SW 1271 (cell line): Measurements from ENCODE around the gene PCBP3.
"Not testable (repeated sequence)": the region's sequence is repeated elsewhere in the genome, so short reads cannot be mapped to it uniquely, and the experiment has no call there.

ENCODE experiments used
- DNase-seq, 2 experiments: peaks; one replicate each; lab custom pipeline; 2025; lab: John Stamatoyannopoulos, UW

Gene PCBP3

DNA sequence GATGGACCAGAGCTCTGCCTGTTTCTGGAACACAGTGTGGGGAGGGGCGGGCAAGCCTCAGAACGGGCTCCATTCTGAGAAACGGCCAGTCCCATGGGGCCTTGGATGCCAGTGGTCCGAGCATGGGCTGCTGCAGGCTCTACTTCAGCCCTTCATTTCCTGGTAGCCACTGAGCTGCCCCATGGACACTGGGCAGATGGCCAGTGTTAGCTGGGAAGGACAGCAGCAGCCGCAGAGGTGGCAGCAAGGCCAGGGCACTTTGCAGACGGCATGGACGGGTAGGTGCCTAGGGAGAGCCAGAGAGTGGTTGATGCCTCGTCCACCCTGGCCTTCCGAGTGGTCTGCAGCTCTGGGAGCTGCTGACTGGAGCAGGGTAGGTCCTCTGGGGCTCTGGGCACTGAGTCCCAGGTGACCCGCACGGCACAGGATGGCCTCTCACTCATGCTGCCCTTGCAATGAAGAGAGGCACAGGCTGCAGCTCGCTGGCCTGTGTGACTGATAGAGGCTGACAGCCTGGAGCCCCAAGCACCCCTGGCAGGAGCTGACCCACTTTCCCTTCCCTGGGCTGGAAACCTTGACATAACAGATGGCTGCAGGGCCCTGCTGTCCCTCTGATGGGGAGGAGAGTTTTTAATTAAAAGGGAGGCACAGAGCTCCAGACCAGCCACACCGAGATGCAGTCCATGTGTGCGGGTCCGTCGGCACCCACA is 250.4 kb downstream of the PCBP3 start:
- no peak for DNase-seq

DNA sequence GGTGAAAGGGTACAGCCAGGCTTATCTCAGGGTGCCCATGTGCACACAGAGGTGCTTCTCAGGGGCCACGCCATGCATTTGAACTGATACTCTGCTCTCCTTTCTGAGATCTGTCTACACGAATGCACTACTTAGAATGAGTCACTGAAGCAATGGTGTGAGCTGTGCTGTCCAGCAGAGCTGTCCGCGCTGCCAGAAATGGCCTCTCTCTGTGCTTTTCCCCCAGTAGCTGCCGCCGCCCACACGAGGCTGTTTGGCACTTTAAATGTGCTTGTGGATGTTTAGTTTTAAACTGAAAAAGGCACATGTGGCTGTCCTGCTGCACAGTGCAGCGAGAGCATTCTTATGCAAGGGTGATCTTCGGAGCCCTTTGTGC is 250.9 kb downstream of the PCBP3 start:
- no peak for DNase-seq

DNA sequence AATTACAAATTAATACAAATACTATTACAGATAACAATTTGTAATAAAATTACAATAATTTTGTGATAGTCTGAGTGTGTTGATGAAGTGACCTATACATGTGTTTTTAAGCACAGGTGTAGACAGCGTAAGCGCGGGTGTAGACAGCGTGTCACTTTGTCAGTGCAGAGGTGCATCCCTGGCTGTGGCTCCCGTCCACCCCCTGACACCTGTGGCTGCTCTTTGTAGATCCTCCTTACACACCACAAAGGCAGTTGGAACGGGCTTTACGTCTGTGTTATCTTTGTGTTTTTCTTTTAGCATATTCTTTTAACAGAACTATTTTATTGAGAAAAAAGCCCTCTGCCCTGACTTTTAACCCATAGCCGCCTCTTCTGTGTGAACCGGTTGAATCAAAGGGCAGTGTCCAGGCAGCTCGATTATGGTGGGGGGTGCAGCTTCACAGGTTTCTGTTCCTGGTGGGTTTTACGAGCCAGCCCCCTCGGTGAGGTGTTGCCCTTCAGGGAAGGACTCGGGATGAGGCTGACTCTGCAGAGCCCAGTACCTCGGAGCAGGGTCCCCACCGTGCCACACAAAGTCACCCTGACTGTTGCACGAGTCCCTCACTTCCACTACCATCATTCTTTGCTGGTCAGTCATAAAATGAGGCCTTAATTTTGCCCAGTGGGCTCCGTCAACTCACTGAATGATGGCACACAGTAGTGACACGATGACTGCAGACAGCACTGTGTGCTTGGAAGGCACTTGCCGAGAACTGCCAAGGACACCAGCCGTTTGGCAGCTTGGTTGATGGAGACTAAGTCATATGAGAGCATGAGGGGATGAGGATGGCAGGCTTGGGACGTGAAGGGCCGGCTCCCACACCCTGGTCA is 251.6 kb downstream of the PCBP3 start:
- DNase-seq = no peak

DNA sequence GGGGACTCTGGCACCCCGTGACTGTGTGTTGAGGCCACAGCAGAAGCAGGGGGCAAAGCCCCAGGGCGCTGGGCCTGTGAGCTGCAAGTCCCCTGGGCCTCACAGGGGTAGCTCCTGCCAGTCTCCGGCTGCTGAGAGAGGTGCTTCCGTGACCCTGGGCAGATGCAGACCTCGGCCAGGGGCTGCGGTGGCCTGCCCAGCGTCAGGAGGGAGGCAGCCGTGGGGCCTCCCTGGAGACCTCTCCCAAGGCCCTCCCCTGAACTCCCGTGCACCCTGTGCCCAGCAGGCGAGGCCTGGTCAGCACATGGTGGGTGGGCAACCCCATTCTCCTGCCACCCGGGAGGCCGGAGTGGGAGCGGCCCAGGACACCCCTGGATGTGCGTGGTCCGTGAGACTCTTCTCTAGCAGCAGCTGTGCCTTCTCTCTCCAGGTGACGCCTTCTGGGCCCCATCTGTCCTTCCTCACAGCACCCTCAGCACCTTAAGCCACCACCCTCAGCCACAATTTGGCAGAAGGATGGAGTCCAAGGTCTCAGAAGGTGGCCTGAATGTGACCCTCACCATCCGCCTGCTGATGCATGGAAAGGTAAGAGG is 252.3 kb downstream of the PCBP3 start:
- no peak for DNase-seq

DNA sequence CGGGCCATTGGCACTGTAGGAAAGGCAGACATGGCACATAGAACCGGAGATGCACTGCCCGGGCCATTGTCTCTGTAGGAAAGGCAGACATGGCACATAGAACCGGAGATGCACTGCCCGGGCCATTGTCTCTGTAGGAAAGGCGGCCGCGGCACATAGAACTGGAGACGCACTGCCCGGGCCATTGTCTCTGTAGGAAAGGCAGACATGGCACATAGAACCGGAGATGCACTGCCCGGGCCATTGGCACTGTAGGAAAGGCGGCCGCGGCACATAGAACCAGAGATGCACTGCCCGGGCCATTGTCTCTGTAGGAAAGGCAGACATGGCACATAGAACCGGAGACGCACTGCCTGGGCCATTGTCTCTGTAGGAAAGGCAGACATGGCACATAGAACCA is 252.9 kb downstream of the PCBP3 start:
- DNase-seq = not testable (repeated sequence)

DNA sequence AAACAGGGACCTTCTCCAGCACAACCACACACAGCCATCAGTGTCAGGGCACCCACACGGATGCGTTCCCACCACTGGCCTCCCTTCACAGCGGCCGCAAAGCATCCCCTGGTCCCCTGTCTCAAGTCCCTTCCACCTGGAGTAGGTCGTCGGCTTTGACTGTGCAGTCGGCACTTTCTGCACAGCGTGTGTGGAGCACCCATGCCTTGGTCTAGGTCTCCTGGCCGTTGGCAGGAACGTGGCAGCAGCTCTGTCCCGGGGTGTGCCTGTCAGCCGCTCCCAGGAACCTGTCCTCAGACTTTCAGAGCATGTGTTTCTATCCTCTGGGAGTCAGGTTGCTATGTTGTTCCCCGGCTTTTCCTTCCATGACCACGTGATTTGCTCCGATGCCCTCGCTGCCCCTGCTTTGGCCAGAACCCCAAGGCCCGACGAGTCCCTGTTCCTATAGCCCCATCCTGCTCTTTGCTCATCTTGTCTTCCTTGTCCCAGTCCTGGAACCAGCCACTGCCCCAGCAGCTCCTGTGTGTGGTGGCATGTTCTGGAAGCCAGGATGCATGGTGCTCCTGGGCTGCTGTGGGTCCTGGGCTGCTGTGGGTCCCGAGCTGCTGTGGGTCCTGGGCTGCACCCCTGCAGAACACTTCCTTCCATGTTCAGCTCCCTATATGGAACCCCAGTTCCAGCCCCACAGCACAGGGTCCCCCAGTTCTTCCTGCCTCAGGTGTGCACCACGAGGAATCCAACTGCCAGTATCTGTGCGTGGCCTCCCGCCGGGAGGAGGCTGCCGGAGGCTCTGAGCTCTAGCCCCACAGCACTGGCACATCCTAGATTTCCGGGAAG is 253.9 kb downstream of the PCBP3 start:
- DNase-seq = no peak

DNA sequence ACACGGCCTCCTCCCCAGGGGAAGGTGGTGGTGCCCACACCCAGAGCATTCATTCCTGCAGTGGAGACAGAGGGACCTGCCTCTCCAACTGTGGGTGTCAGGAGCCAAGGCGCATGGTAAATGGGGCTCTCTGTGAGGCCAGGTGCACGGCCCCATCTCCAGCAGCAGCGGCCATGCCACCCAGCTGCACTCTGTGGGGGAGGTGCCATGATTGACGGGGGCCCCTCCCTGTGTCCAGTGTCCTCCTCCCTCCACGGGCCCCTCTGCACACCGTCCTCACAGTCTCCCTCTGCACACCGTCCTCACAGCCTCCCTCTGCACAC is 254.5 kb downstream of the PCBP3 start:
- no peak for DNase-seq

DNA sequence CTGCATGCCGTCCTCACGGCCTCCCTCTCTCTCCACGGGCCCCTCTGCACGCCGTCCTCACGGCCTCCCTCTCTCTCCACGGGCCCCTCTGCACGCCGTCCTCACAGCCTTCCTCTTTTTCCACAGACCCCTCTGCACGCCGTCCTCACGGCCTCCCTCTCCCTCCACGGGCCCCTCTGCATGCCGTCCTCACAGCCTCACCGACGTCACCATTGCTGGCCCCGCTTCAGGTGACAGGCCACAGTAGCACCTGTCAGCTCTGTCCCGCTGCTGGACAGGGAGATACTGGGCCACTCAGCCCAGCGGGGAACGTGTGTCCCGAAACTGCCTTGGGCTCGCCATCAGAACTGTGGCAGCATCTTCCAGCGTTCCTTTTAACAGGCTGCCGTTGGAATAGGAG is 255.3 kb downstream of the PCBP3 start:
- DNase-seq = no peak

DNA sequence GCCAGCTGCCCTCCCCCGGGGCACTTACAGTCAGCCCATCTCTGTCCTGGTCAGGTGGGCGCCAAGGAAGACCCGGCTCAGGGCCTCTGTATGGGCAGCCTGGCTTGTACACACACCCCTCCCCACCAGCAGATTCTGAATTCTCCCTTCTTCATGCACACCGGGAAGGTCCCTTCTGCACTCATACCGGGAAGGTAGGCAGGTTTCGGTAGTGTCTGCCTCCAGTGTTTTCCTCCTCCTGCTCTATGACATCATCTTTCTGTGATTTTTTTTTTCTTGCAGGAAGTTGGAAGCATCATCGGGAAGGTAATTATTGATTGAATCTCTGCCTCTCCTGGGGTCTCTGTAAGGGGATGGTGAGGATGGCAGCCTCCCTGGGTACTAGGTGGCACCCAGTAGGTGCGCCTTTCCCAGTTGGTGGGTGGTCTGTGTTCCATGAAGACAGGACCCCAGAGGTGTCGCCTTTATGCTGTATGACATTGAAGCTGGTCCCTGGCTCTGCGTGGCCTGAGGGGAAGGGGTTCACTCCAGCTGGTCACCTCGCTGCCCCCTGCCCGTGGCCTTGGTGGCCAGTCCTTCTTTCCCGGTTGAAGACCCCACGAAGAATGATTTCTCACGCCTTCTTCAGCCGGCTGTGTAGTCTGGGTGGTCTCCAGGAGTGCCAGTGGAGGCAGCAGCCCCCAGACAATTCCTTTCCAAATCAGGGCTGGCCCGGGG is 255.9 kb downstream of the PCBP3 start:
- DNase-seq = no peak

DNA sequence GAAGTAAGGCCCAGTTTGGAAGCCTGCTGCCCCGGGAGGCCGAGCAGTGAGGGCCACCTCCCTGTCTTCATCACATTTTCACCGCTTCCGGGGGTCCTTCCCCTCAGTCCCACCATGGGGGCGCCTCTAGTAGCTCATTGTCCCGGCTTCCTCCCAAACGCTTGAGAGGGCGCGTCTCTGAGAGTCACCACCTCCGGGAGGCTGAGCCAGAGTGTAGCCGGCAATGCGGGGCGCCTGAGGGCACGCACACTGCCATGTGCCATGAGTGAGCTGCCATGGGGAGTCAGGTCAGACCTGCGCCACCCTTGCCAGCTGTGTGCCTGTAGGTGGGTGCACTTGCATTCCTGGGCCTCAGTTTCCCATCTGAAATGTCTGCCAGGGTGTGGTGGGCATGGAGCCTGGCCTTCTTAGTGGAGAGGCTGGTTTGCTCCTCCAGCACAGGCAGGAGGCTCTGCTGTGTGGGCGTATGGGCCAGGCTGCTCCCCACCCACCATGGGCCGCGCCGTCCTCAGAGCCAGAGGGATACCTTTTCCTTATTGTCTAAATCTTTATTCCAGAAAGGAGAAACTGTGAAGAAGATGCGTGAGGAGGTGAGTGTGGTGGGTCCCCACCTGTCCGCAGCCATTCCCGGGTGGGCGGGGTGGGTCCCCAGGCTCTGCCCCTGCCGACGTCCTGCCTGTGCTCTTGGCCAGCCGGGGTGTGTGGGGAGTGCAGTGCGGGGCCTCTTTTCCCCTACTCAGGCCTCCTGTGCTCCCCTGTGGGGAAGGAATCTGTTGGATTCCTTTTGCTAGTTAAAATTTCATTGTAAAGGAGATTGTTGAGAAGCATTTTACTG is 256.7 kb downstream of the PCBP3 start:
- DNase-seq = no peak

DNA sequence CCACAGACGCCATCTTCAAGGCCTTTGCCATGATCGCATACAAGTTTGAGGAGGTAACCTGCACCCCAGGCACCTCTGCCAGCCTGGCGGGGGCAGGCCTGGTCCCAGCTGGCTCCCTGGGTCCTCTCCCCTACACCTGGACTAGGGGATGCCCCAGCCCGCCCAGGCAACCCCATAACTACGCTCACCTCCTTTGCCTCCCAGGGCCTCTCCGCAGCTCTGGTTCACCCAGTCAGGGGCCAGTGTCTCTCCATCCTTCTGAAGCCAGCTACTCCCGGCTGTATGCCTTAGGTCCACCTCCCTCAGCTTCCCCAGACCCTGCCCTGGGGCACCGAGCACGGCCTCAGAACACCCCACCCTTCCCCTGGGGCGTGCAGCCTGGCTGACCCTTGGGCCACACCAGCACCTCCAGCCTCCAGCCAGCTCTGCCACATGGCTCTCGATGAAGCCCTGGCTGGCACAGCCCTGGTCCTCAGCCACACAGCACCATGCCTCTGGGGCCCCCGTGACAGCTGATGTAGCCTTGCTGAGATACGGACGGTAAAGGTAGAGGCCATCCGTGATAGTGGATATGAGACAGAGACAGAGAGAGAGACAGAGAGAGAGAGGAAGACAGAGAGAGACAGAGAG is 257.7 kb downstream of the PCBP3 start:
- DNase-seq = no peak

DNA sequence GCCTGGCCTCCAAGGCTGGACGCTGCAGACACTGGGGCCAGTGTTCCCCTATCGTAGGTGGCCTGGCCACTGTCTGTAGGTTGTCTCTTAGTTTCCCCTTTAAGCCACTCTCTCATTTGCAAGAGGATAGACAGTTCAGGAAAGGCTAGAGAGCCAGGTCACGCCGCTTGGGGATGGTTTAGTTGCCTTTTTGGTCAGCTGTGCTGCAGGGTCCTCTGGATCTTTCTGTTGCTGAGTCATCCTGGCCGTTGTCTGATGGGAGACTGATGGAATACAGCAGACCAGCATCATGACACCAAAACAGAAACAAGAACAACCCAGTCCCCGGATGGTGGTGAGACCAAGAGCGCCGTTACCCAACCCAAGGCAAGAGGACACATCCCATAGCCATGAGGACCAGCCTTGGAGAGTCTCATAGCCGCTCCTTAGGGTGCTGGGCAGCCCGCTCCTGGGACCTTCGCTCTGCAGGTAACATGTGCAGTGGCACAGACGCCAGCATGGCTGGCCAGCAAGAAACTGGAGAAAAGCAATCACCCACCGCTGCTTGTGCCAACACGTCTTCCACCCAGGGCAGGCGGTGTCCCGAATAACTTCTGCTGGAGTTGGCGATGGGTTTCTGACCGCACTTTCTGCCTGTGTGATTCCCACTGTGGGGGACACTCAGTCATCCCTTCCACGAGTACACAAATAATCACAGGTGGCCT is 258.9 kb downstream of the PCBP3 start:
- no peak for DNase-seq

DNA sequence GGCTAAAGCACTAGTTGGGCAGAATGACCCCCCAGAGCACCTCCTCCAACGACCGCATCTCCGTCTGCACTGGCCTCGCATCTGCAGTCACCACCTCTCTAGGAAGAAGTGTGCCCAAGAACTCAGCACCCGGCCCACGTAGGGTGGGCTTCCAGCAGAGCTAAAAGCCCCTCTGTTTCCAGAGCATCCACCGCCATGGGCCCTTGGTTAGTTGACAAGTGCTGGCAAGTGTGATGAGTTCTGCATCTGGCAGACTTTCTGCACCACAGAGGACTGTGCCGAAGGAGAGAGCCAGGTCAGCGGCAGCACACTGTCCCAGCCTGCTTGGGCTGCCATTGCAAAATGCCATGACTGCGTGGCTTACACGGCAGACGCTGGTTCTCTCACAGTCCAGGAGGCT is 261.7 kb downstream of the PCBP3 start:
- no peak for DNase-seq

DNA sequence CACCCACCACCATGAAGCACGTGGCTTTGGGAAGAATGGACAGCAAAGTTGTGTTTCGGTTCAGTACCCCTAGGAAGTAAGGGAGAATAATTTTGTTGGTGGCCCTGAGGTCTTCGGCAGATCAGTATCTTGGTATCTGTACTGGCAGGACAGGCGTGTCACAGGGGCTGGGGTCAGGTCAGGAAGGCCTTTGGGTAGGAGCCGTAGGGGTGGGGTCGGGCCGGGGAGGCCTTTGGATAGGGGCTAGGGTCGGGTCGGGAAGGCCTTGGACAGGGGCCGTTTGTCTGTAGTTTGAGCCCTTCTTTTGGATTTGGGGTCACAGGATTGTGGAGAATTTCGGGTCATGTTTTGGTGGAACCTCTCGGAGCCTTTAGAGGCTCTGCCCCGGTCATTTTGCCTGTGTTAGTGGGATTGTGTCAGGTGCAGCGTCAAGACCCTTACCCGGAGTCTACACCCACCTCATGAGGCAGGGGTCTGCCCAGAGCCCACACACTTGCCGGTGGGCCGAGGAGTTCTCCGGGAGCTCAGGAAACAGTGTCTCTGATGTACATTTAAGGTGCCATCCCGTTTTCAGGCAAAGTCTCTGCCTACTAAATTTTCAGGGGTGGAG is 262.8 kb downstream of the PCBP3 start:
- no peak for DNase-seq

DNA sequence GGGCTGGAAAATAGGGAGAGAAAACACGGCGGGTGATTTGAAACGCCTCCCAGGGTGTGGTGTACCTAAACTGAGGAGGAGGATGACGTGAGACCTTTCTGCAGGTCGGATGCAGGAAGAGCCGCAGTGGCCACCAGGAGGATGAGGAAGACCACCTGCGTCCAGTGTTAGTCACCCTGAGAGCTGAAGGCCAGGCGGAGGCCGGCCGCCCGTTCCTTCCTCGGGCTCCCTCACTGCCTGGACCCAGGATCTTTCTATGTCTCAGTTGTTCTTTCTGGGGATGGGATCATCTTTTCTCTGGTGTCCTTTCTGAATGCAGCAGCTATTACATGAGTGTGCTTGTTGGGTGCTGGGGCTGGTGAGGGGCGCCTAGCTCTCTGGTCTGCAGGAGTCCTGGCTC is 263.3 kb downstream of the PCBP3 start:
- DNase-seq = no peak

DNA sequence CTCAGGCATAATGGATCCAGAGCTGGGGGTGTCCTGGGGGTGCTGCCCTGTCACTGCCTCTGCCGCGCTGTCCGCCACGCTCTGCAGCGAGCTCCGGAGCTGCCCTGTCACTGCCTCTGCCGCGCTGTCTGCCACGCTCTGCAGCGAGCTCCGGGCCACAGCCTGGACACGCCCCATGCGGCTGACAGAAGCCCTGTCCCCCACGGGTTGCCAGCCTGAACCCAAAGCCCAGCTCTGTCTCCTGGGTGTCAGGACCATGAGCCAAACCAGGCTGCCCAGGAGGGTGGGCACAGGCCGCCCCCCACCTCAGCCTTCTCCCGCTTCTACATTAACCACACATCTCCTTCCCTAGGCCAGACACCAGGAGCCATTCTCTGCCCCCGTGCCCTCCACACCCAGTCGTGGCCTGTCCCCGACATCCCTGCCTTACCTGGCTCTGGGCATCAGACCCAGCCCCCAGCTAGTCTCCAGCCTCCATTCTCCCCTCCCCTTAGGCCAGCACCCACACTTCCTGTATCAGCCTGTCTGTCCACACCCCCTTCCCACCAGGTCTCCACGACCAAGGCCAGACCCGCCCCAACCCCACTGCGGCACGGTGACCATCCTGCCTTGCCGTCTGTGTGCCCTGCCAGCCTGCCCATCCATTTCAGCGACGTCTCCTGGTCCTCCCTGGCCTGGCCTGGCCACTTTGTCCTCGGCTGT is 265.2 kb downstream of the PCBP3 start:
- DNase-seq = no peak

DNA sequence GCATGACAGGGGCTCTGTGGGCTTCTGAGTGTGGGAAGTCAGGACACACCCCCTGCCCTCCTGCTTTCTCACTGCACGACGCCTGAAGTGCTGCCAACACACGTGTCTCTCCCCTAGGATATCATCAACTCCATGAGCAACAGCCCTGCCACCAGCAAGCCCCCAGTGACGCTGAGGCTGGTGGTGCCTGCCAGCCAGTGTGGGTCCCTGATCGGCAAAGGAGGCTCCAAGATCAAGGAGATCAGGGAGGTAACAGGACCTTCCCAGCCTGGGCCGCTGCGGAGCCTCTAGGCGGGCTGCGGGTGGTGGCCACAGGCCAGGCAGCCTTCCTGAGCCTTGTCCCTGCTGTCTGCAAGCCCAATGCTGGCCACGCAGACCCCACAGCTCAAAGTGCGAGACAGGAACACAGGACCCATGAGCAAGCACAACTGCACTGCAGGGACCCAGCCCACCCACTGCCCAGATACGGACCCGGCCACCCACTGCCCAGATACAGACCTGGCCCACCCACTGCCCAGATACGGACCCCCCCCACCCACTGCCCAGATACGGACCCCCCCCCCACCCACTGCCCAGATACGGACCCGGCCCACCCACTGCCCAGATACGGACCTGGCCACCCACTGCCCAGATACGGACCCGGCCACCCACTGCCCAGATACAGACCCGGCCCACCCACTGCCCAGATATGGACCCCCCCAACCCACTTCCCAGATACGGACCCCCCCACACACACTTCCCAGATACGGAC is 265.9 kb downstream of the PCBP3 start:
- DNase-seq = no peak

DNA sequence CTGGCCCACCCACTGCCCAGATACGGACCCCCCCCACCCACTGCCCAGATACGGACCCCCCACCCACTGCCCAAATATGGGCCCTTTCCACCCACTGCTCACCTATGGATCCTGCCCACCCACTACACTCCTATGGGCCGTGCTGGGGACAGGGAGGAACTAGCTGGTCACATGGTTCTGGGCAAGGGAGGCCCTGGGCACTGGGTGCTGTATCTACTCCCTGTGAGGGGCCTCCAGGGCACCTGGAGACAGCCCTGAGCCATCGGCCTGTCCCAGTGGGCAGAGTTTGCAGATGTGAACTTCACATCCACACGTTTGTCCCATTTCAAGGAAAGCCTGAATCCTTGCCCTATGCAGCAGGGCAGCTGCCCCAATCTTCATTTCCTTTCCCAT is 266.6 kb downstream of the PCBP3 start:
- no peak for DNase-seq
